Osteoblast (primary cell): ENCODE results near the gene NKX3-2. TPM values are rescaled to one million over a fixed set of nuclear protein-coding genes. Genes with fewer than 3 reads are reported as not detected.

ENCODE experiments used
- DNase-seq: peaks from one replicate; pipeline ENCODE4 v3.0.0; 2011; ENCODE audit warnings: low spot score, mixed read lengths; ENCODE audit not compliant: insufficient read length; ENCODE audit errors: missing footprints
- H2AFZ ChIP-seq: 2 replicates; pipeline ENCODE4 v1.6.0; 2011; ENCODE audit warnings: mild to moderate bottlenecking, low read length
- H3K27ac ChIP-seq: 2 replicates; pipeline ENCODE4 v1.5.1; 2011; ENCODE audit warnings: mild to moderate bottlenecking, low read depth, low read length, moderate library complexity
- H3K27me3 ChIP-seq: 2 replicates; pipeline ENCODE4 v1.6.0; 2012; ENCODE audit warnings: mild to moderate bottlenecking, control low read depth, inconsistent platforms, low read length, moderate library complexity; ENCODE audit not compliant: insufficient read depth
- H3K36me3 ChIP-seq: 2 replicates; pipeline ENCODE4 v1.5.1; 2011; ENCODE audit warnings: mild to moderate bottlenecking, low read length, control low read depth, moderate library complexity; ENCODE audit not compliant: insufficient read depth
- H3K4me1 ChIP-seq: 2 replicates; pipeline ENCODE4 v1.5.1; 2011; ENCODE audit warnings: mild to moderate bottlenecking, low read length, control low read depth, moderate library complexity; ENCODE audit not compliant: insufficient read depth
- H3K4me2 ChIP-seq: 2 replicates; pipeline ENCODE4 v1.6.0; 2011; ENCODE audit warnings: mild to moderate bottlenecking, low read length; ENCODE audit not compliant: insufficient read depth
- H3K4me3 ChIP-seq: fragments of 200-600 bp; sonication (generic); 3 replicates; pipeline ENCODE4 v1.5.1; 2012; ENCODE audit warnings: mild to moderate bottlenecking, low read length, inconsistent platforms; ENCODE audit not compliant: insufficient read depth
- H3K79me2 ChIP-seq: 2 replicates; pipeline ENCODE4 v1.6.0; 2012; ENCODE audit warnings: mild to moderate bottlenecking, low read length, control low read depth, inconsistent platforms; ENCODE audit not compliant: insufficient read depth
- H3K9me3 ChIP-seq: 2 replicates; pipeline ENCODE4 v1.5.1; 2011; ENCODE audit warnings: low read depth, low read length, control low read depth
- H4K20me1 ChIP-seq: 2 replicates; pipeline ENCODE4 v1.6.0; 2012; ENCODE audit warnings: mild to moderate bottlenecking, low read length, control low read depth; ENCODE audit not compliant: insufficient read depth
- total RNA-seq: library from RNA; depleted of rRNA; stranded (reverse); fragments of >200 nt; gene quantifications from 2 replicates; pipeline ENCODE4 v1.2.3, GENCODE V29; 2012
- TF ChIP-seq, protein P1 (sequence below): IDR thresholded peaks from 2 replicates; pipeline ENCODE4 v1.5.1; 2011; ENCODE audit warnings: mild to moderate bottlenecking, low read depth, low read length, moderate library complexity; ENCODE audit errors: extremely low read depth

NKX3-2 gene
- total RNA-seq, 1 donor: 0.72 TPM

DNA sequence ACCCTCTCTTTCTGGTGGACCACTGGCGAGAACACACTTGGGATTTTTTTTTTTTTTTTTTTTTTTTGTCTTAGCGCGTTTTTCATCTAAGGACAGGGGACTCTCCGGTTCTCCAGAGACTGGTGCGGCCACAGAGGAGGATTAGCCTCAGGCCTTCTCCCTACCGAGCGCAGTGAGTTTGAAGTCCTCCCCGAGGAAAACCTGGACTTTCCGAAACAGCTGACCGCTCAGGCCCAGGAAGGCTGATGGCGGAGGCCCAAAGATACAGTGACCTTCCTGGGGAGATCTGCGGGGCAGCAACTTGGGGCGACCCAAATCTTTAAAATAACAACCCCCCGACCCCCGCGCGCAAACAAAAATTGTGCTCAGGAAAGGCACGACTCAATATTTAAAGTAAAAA is 9.2 kb downstream of the NKX3-2 start:
- no peaks in the 10 kb centered on the region for H3K4me1 ChIP-seq
- H2AFZ ChIP-seq: no peak overlapping the region
- H3K4me2 ChIP-seq: no peak overlapping the region
- peak; percentile 46 for DNase-seq
- H3K4me3 ChIP-seq: no peak overlapping the region
- no peaks in the 10 kb centered on the region for H3K36me3 ChIP-seq
- peaks cover 37% of the 10 kb centered on the region for H3K27me3 ChIP-seq
- no peaks in the 10 kb centered on the region for H3K79me2 ChIP-seq
- H4K20me1 ChIP-seq: no peaks in the 10 kb centered on the region
- H3K27ac ChIP-seq: no peak overlapping the region
- TF ChIP-seq, protein P1, sequence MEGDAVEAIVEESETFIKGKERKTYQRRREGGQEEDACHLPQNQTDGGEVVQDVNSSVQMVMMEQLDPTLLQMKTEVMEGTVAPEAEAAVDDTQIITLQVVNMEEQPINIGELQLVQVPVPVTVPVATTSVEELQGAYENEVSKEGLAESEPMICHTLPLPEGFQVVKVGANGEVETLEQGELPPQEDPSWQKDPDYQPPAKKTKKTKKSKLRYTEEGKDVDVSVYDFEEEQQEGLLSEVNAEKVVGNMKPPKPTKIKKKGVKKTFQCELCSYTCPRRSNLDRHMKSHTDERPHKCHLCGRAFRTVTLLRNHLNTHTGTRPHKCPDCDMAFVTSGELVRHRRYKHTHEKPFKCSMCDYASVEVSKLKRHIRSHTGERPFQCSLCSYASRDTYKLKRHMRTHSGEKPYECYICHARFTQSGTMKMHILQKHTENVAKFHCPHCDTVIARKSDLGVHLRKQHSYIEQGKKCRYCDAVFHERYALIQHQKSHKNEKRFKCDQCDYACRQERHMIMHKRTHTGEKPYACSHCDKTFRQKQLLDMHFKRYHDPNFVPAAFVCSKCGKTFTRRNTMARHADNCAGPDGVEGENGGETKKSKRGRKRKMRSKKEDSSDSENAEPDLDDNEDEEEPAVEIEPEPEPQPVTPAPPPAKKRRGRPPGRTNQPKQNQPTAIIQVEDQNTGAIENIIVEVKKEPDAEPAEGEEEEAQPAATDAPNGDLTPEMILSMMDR: no peak
- no peaks in the 10 kb centered on the region for H3K9me3 ChIP-seq

DNA sequence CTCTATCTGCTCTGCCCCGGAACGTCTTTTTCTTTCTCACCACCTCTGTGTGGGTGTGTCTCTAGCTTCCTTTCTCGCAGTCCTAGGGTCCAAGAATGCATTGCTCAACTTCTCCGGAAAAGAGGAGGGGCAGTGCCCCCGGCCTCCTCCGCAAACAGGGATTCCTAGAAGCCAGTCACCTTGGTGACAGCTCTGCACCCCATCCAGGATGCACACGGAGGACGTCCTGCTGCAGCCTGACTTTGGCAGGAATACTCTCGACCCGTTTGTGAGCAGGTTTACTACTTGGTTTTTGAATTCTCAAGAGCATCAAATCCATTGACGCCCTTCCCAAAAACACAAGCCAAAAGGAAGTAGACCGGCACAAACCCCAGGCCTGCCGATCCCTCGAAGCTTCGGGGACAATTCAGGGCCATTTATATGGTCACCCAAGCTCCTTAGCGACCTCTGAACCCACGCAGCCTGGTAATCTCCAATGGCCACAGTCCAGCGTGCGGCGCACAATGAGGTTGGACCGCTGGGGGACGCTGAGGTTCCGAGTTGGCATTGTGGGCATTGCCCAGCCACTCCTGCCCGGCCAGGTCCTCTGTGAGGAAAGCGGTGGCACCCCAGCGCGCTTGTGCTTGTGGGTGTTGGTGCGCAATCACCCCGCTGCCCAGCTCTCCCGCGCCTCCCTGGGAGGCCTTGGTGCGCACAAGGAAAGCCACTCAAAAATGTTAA is 9.8 kb downstream of the NKX3-2 start:
- TF ChIP-seq, protein P1: no peak
- Histone ChIP-seq H3K9me3 (no peaks in the 10 kb centered on the region), H3K36me3 (no peaks in the 10 kb centered on the region), H3K4me1 (no peaks in the 10 kb centered on the region), H3K4me3 (no peak overlapping the region), H2AFZ (no peak overlapping the region), H3K27me3 (peaks cover 39% of the 10 kb centered on the region), H3K27ac (no peak overlapping the region), H3K4me2 (no peak overlapping the region), H4K20me1 (no peaks in the 10 kb centered on the region), H3K79me2 (no peaks in the 10 kb centered on the region)
- DNase-seq: peak; percentile 42

DNA sequence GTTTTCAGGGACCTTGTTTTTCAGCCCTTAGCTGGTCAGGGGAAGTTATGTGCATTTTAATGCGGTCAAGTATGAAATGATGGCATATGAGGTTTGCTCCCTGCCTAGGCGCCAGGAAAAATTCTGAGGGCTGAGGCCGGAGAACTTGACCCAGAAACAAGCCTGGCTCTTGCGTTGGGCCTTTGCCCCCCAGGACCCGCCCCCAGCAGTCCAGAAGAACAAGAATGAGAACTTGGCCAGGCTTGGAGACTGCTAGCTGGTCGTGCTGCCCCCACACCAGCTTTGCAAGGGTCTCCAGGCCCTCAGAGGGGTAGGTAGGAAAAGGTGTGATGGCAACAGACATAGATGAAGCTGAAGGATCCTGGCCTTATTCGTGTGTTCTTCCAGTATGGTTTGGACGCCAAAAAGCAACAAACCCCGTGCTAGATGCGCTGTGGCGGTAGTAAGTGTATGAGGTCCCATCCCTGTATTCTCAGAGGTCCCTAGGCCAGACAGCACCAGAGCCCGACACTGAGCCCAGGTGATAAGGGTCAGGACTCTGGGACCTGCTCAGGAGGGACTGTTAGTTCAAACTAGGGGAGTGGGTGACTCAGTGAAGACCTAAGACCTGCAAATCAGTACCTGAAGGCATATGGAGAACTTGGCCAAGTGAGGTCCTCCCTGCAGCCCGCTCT is 10.5 kb downstream of the NKX3-2 start:
- DNase-seq: peak; percentile 89
- no peak overlapping the region for H3K4me2 ChIP-seq
- H3K4me1 ChIP-seq: no peaks in the 10 kb centered on the region
- no peak overlapping the region for H3K27ac ChIP-seq
- no peak overlapping the region for H3K4me3 ChIP-seq
- H3K27me3 ChIP-seq: peaks cover 44% of the 10 kb centered on the region
- H2AFZ ChIP-seq: no peak overlapping the region
- no peaks in the 10 kb centered on the region for H3K9me3 ChIP-seq
- no peaks in the 10 kb centered on the region for H3K79me2 ChIP-seq
- no peaks in the 10 kb centered on the region for H4K20me1 ChIP-seq
- TF ChIP-seq, protein P1: no peak
- no peaks in the 10 kb centered on the region for H3K36me3 ChIP-seq

DNA sequence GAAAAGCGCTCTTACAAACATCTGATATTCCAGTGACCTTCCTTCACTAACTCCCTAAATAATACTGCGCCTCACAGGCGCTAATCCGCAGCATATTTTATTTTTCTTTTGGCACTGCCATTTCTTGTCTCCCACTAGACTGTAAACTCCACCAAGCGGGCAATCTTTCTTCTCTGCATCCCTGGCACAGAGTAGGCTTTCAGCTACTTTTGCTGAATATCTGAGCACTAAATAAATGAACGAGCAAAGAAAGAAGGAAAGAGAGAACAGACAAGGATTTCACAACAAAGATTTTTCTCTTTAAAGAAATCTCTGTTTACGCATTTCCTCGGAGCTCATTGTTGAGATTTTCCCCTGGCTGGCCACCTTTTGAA is 12.7 kb downstream of the NKX3-2 start:
- TF ChIP-seq, protein P1: no peak
- H3K4me3 ChIP-seq: no peak overlapping the region

More for the DNA sequence above, 12.7 kb downstream of the NKX3-2 start:
- no peaks in the 10 kb centered on the region for H3K9me3 ChIP-seq
- no peak overlapping the region for H3K27ac ChIP-seq
- DNase-seq: no peak
- no peak overlapping the region for H2AFZ ChIP-seq
- no peaks in the 10 kb centered on the region for H3K4me1 ChIP-seq
- H3K27me3 ChIP-seq: peaks cover 49% of the 10 kb centered on the region
- H4K20me1 ChIP-seq: no peaks in the 10 kb centered on the region
- no peak overlapping the region for H3K4me2 ChIP-seq
- H3K36me3 ChIP-seq: no peaks in the 10 kb centered on the region
- H3K79me2 ChIP-seq: no peaks in the 10 kb centered on the region
